Liver (tissue), 9 donors: ENCODE results near the gene IGF1. TPM values are rescaled to one million over a fixed set of nuclear protein-coding genes. Genes with fewer than 3 reads are reported as not detected.

ENCODE experiments used
- DNase-seq: peaks from one replicate; pipeline ENCODE4 v3.0.0-alpha.2; 2017; ENCODE audit warnings: low spot score
- H3K27ac ChIP-seq, 2 donors: one replicate each; pipeline ENCODE4 v1.7.0; 2013; ENCODE audit warnings: inconsistent platforms in 2 of 2, low read length in 2 of 2, control low read depth in 1 of 2, low read depth in 1 of 2, mild to moderate bottlenecking in 1 of 2
- H3K27me3 ChIP-seq, 4 donors: one replicate each; pipeline versions ENCODE4 v1.6.1 to v1.7.0; 2013; ENCODE audit warnings: low read length in 3 of 4, inconsistent platforms in 1 of 4, mild to moderate bottlenecking in 1 of 4, moderate library complexity in 1 of 4; ENCODE audit not compliant: control insufficient read depth in 4 of 4, insufficient read depth in 4 of 4
- H3K36me3 ChIP-seq, 4 donors: one replicate each; pipeline versions ENCODE4 v1.6.1 to v1.7.0; 2013; ENCODE audit warnings: low read length in 3 of 4, mild to moderate bottlenecking in 3 of 4, low read depth in 1 of 4, moderate library complexity in 1 of 4; ENCODE audit not compliant: control insufficient read depth in 4 of 4, insufficient read depth in 3 of 4
- H3K4me1 ChIP-seq, 4 donors: one replicate each; pipeline versions ENCODE4 v1.6.1 to v1.7.0; 2013; ENCODE audit warnings: low read length in 3 of 4, mild to moderate bottlenecking in 3 of 4, moderate library complexity in 1 of 4; ENCODE audit not compliant: control insufficient read depth in 4 of 4, insufficient read depth in 4 of 4
- H3K4me3 ChIP-seq, 3 donors: one replicate each; pipeline versions ENCODE4 v1.6.1 to v1.7.0; 2013; ENCODE audit warnings: low read length in 3 of 3, control low read depth in 1 of 3, low read depth in 1 of 3, mild to moderate bottlenecking in 1 of 3
- H3K9ac ChIP-seq, 2 donors: one replicate each; pipeline ENCODE4 v1.7.0; 2013; ENCODE audit warnings: low read length in 2 of 2, mild to moderate bottlenecking in 2 of 2, moderate library complexity in 2 of 2, control low read depth in 1 of 2, low read depth in 1 of 2
- H3K9me3 ChIP-seq, 4 donors: one replicate each; pipeline versions ENCODE4 v1.6.1 to v1.7.0; 2013; ENCODE audit warnings: low read length in 3 of 4; ENCODE audit not compliant: control insufficient read depth in 4 of 4
- ATF3 ChIP-seq: IDR thresholded peaks from 2 replicates; pipeline ENCODE4 v1.6.1; 2016; ENCODE audit warnings: antibody characterized with exemption
- CTCF ChIP-seq: fragments of 150-350 bp; IDR thresholded peaks from 2 replicates; pipeline ENCODE4 v1.5.1; 2017; ENCODE audit warnings: improper control_type of control experiment, low read depth, low read length; ENCODE audit not compliant: missing input control
- EGR1 ChIP-seq, 2 donors: IDR thresholded peaks; 2 replicates each; pipeline ENCODE4 v1.6.1; 2016 to 2018; ENCODE audit warnings: antibody characterized with exemption in 2 of 2, low read depth in 2 of 2
- FOXA1 ChIP-seq: IDR thresholded peaks from 2 replicates; pipeline ENCODE4 v1.6.1; 2016; ENCODE audit warnings: antibody characterized with exemption
- FOXA2 ChIP-seq: IDR thresholded peaks from 2 replicates; pipeline ENCODE4 v1.6.1; 2016; ENCODE audit warnings: antibody characterized with exemption
- GABPA ChIP-seq, 2 donors: IDR thresholded peaks in 1 of 2; conservative IDR thresholded peaks in 1 of 2; 2 replicates each; pipeline ENCODE4 v1.6.1; 2016; ENCODE audit warnings: antibody characterized with exemption in 2 of 2, mild to moderate bottlenecking in 1 of 2, moderate library complexity in 1 of 2
- HNF4A ChIP-seq, 2 donors: conservative IDR thresholded peaks; 2 replicates each; pipeline ENCODE4 v1.6.1; 2016; ENCODE audit warnings: antibody characterized with exemption in 2 of 2, mild to moderate bottlenecking in 2 of 2
- HNF4G ChIP-seq: IDR thresholded peaks from 2 replicates; pipeline ENCODE4 v1.6.1; 2016; ENCODE audit warnings: antibody characterized with exemption
- JUND ChIP-seq, 2 donors: IDR thresholded peaks; 2 replicates each; pipeline ENCODE4 v1.6.1; 2016; ENCODE audit warnings: antibody characterized with exemption in 2 of 2
- MAX ChIP-seq: IDR thresholded peaks from 2 replicates; pipeline ENCODE4 v1.6.1; 2016; ENCODE audit warnings: antibody characterized with exemption
- RAD21 ChIP-seq, 2 donors: IDR thresholded peaks; 2 replicates each; pipeline ENCODE4 v1.6.1; 2016; ENCODE audit warnings: antibody characterized with exemption in 2 of 2, mild to moderate bottlenecking in 2 of 2
- REST ChIP-seq: IDR thresholded peaks from 2 replicates; pipeline ENCODE4 v1.6.1; 2016; ENCODE audit warnings: antibody characterized with exemption, mild to moderate bottlenecking
- SP1 ChIP-seq: IDR thresholded peaks from 2 replicates; pipeline ENCODE4 v1.6.1; 2018; ENCODE audit warnings: antibody characterized with exemption, mild to moderate bottlenecking
- TAF1 ChIP-seq: conservative IDR thresholded peaks from 2 replicates; pipeline ENCODE4 v1.6.1; 2016; ENCODE audit warnings: antibody characterized with exemption, mild to moderate bottlenecking
- YY1 ChIP-seq: IDR thresholded peaks from 2 replicates; pipeline ENCODE4 v1.6.1; 2016; ENCODE audit warnings: antibody characterized with exemption, mild to moderate bottlenecking
- WGBS: extraction: QIAGEN DNeasy Blood & Tissue Kit; methylation state at CpG from one replicate; pipeline ENCODE4 v1.1.7; 2013; 5-methylcytosine and 5-hydroxymethylcytosine counted together
- polyA plus RNA-seq, 2 donors: library from polyadenylated mRNA; stranded (reverse) in 1 of 2; unstranded in 1 of 2; fragments of 200-250 nt in 1 of 2; fragments of >200 nt in 1 of 2; fragmentation: Nextera tagmentation in 1 of 2; extraction: Ambion mirVana in 1 of 2; gene quantifications; one replicate each; pipeline versions ENCODE4 v1.2.1 to v1.2.3, GENCODE V29; 2013 to 2015
- total RNA-seq, 2 donors: library from RNA; depleted of rRNA; stranded (reverse); fragments of >200 nt; gene quantifications; one replicate each; pipeline ENCODE4 v1.2.3, GENCODE V29; 2014
- donor health status: healthy.
- donor health status: healthy.
- donor health status: healthy.
- donor health status: healthy.
- donor health status: healthy.

IGF1 gene
- total and polyA plus RNA-seq, 4 donors = 0.61 to 118 (median 33.3) TPM

GRCh38 chr12:102396276-102396675 lies 84.1 kb downstream of the IGF1 start:
- no peaks in the 10 kb centered on the region for H3K27me3 ChIP-seq
- no peaks in the 10 kb centered on the region for H3K9me3 ChIP-seq
- no peak overlapping the region for H3K4me3 ChIP-seq
- H3K9ac ChIP-seq = no peak overlapping the region
- no peaks in the 10 kb centered on the region for H3K4me1 ChIP-seq
- peaks cover 0 to 8% (median 2%) of the 10 kb centered on the region in 4 donors for H3K36me3 ChIP-seq
- no peak for DNase-seq
- WGBS = 85% methylated on average over 2 of the region's 2 CpGs
- H3K27ac ChIP-seq = no peak overlapping the region
- no peak for TF ChIP-seq TAF1
- TF ChIP-seq RAD21 (IDR thresholded peaks at IDR 0.05) = no peak
- no peak for TF ChIP-seq HNF4A (conservative IDR thresholded peaks at IDR 0.05)
- no peak for TF ChIP-seq REST
- no peak for TF ChIP-seq EGR1 (IDR thresholded peaks at IDR 0.05; ENCODE audit: low read depth in 2 of 2)
- no peak for TF ChIP-seq FOXA1
- TF ChIP-seq HNF4G = no peak
- no peak for TF ChIP-seq GABPA (IDR thresholded peaks at IDR 0.05 in 1 of 2, conservative IDR thresholded peaks at IDR 0.05 in 1 of 2)
- TF ChIP-seq CTCF = no peak

- TF ChIP-seq GABPA (IDR thresholded peaks at IDR 0.05 in 1 of 2, conservative IDR thresholded peaks at IDR 0.05 in 1 of 2) = no peak
- TF ChIP-seq CTCF = no peak
- TF ChIP-seq MAX = no peak
- TF ChIP-seq SP1 = no peak
- no peak for TF ChIP-seq ATF3
- TF ChIP-seq TAF1 = no peak
- no peak for TF ChIP-seq JUND (IDR thresholded peaks at IDR 0.05)
- TF ChIP-seq HNF4A (conservative IDR thresholded peaks at IDR 0.05) = no peak
- no peak for TF ChIP-seq EGR1 (IDR thresholded peaks at IDR 0.05; ENCODE audit: low read depth in 2 of 2)
- TF ChIP-seq HNF4G = no peak
- no peak for TF ChIP-seq YY1
- TF ChIP-seq FOXA2 = no peak
- no peak for TF ChIP-seq FOXA1
- Histone ChIP-seq H3K9me3 (no peaks in the 10 kb centered on the region), H3K9ac (no peak overlapping the region), H3K4me1 (no peaks in the 10 kb centered on the region), H3K27ac (no peak overlapping the region), H3K4me3 (no peak overlapping the region), H3K36me3 (peaks cover 0 to 2% (median 0%) of the 10 kb centered on the region in 4 donors), H3K27me3 (no peaks in the 10 kb centered on the region)
- no peak for DNase-seq
- 87% methylated on average over 1 of the region's 1 CpG for WGBS
These were observed 86.2 kb downstream of the IGF1 start for GRCh38 chr12:102394200-102394599.
